RWPE1 (cell line): Measurements from ENCODE around the gene ZNF436.

ENCODE experiments used
- CTCF ChIA-PET: fragments of 350-600 bp; sonication (Branson Sonifier 250); formaldehyde crosslinking; extraction: SDS; loops from one replicate; lab custom pipeline; 2021; lab: Yijun Ruan, JAX
- POLR2A ChIA-PET: fragments of 400-600 bp; formaldehyde crosslinking; extraction: SDS; loops from one replicate; lab custom pipeline; 2020; ENCODE audit warnings: antibody characterized with exemption; ENCODE audit not compliant: low non-redundant PET; lab: Yijun Ruan, JAX
- DNase-seq: peaks from one replicate; pipeline ENCODE4 v3.0.0; 2012; ENCODE audit warnings: low spot score
- H3K27ac ChIP-seq: fragments of 450-650 bp; 2 replicates; pipeline ENCODE4 v1.5.1; 2017
- CTCF ChIP-seq: fragments of 450-650 bp; conservative IDR thresholded peaks from 2 replicates; pipeline ENCODE4 v1.5.1; 2017; ENCODE audit warnings: low read depth, mild to moderate bottlenecking

The ZNF436 gene

GRCh38 chr1:23405946-23406345 lies 36.3 kb upstream of the ZNF436 start:
- ChIA-PET POLR2A (no interaction called here), CTCF (no interaction called here)
- no peak for DNase-seq
- no peak for TF ChIP-seq CTCF
- H3K27ac ChIP-seq = no peak overlapping the region

GRCh38 chr1:23403735-23404486 lies 34.3 kb upstream of the ZNF436 start:
- CTCF ChIA-PET = interaction anchor here (0.5 to 2.1 kb wide), 28 partner anchors 9 to 1782 kb away, joined by 3 to 12 read pairs (median 3); partner anchors contain the start of genes ASAP3, HNRNPR and ZNF436
- H3K27ac ChIP-seq = peak overlapping the region; percentile 87
- peak; percentile 98 for DNase-seq
- TF ChIP-seq CTCF = peak; percentile 97
- POLR2A ChIA-PET = interaction anchor here (0.7 kb wide), 2 partner anchors 9 to 27 kb away, joined by 3 to 5 read pairs; no protein-coding TSS in a partner anchor

- no peak for DNase-seq
- peak overlapping the region; percentile 87 for H3K27ac ChIP-seq
- ChIA-PET POLR2A (interaction anchor here (0.7 kb wide), 2 partner anchors 9 to 27 kb away, joined by 3 to 5 read pairs; no protein-coding TSS in a partner anchor), CTCF (interaction anchor here (0.6 to 2.1 kb wide), 24 partner anchors 9 to 356 kb away, joined by 3 to 13 read pairs (median 4); partner anchors contain the start of genes ASAP3, HNRNPR and ZNF436)
- no peak for TF ChIP-seq CTCF
Measured at GRCh38 chr1:23403355-23403734, 33.7 kb upstream of the ZNF436 start.

GRCh38 chr1:23403038-23403336 lies 33.4 kb upstream of the ZNF436 start:
- CTCF ChIA-PET = interaction anchor here (0.6 to 1.9 kb wide), 8 partner anchors 12 to 356 kb away, joined by 3 to 13 read pairs (median 4); partner anchors contain the start of gene ZNF436
- TF ChIP-seq CTCF = no peak
- POLR2A ChIA-PET = no interaction called here
- H3K27ac ChIP-seq = peak overlapping the region; percentile 87
- peak; percentile 81 for DNase-seq

GRCh38 chr1:23402286-23403037 lies 32.8 kb upstream of the ZNF436 start:
- no peak for DNase-seq
- POLR2A ChIA-PET = interaction anchor here (0.9 kb wide), 1 partner anchor 41 kb away, joined by 3 read pairs; no protein-coding TSS in a partner anchor
- CTCF ChIA-PET = interaction anchor here (0.6 to 1.9 kb wide), 6 partner anchors 17 to 356 kb away, joined by 3 to 13 read pairs (median 3); no protein-coding TSS in a partner anchor
- no peak for TF ChIP-seq CTCF
- peak overlapping the region; percentile 87 for H3K27ac ChIP-seq

- no peak for DNase-seq
- TF ChIP-seq CTCF = no peak
- ChIA-PET CTCF (interaction anchor here (0.7 to 0.8 kb wide), 2 partner anchors 63 to 217 kb away, joined by 3 read pairs; no protein-coding TSS in a partner anchor), POLR2A (interaction anchor here (0.9 kb wide), 1 partner anchor 39 kb away, joined by 3 read pairs; no protein-coding TSS in a partner anchor)
- H3K27ac ChIP-seq = peak overlapping the region; percentile 87
Measured at GRCh38 chr1:23401313-23401712, 31.7 kb upstream of the ZNF436 start.
